Measurements from ENCODE around the gene TMEM129.

TMEM129 gene

DNA sequence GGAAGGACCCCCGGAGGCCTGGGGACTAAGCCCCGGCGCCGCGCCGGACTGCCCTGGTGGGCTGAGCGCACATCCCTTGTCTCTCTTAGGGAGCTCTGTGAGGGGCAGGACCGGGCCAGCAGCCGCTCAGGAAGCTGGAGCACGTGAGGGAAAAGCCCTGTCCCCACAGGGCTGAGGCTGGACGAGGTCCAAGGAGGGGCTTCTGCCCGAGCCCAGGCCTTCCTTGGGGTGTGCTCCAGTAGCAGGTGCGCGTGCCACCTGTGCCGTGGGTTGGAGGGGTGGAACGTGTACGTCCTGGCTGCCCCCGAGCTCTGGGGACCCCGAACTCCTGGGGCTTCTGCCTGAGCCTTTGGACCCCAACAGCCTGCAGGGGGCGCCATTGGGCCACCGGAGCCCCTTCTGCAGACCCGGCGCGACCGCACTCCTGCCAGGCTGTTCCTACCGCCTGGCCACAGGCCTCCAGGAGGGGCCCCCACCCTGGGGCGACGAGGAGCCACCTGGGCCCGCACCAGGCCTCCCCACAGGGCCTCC lies 27.4 kb upstream of the TMEM129 start:
- no peak overlapping the region for H3K9ac ChIP-seq (ENCODE audit: low read depth, low read length)
- H3K36me3 ChIP-seq (ENCODE audit: insufficient read depth, low read length): peaks cover 12% of the 10 kb centered on the region
- no peaks in the 10 kb centered on the region for H3K9me3 ChIP-seq (replicated peaks; ENCODE audit: low read length)
- peak overlapping the region; percentile 37 for H3K4me2 ChIP-seq (ENCODE audit: low read length)
- H3K4me1 ChIP-seq (ENCODE audit: control insufficient read depth, insufficient read depth, low read length): no peaks in the 10 kb centered on the region
- no peak overlapping the region for H3K4me3 ChIP-seq (ENCODE audit: low read length)
- no peaks in the 10 kb centered on the region for H3K27me3 ChIP-seq (ENCODE audit: control insufficient read depth, insufficient read depth, low read length)

DNA sequence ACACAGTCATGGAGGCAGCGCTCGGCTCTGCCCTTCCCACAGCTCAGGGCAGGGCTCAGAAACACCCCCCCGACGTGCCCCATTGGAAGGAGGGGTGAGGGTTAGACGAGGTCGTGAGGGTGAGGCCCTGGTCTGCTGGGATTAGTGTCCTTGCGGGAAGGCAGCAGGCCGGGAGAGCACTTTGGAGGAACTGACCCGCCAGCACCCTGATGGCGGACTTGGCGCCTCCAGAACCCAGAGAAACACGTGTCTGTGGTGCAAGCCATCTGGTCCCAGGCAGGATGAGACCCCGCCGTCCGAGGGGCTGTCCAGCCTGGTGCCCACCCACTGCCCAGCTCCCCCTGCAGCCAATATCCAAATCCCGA lies 26.5 kb upstream of the TMEM129 start:
- Histone ChIP-seq H3K4me3 (ENCODE audit: low read length) (no peak overlapping the region), H3K9me3 (replicated peaks; ENCODE audit: low read length) (no peaks in the 10 kb centered on the region), H3K9ac (ENCODE audit: low read depth, low read length) (no peak overlapping the region), H3K4me2 (ENCODE audit: low read length) (no peak overlapping the region), H3K36me3 (ENCODE audit: insufficient read depth, low read length) (peaks cover 14% of the 10 kb centered on the region), H3K4me1 (ENCODE audit: control insufficient read depth, insufficient read depth, low read length) (no peaks in the 10 kb centered on the region), H3K27me3 (ENCODE audit: control insufficient read depth, insufficient read depth, low read length) (no peaks in the 10 kb centered on the region)

DNA sequence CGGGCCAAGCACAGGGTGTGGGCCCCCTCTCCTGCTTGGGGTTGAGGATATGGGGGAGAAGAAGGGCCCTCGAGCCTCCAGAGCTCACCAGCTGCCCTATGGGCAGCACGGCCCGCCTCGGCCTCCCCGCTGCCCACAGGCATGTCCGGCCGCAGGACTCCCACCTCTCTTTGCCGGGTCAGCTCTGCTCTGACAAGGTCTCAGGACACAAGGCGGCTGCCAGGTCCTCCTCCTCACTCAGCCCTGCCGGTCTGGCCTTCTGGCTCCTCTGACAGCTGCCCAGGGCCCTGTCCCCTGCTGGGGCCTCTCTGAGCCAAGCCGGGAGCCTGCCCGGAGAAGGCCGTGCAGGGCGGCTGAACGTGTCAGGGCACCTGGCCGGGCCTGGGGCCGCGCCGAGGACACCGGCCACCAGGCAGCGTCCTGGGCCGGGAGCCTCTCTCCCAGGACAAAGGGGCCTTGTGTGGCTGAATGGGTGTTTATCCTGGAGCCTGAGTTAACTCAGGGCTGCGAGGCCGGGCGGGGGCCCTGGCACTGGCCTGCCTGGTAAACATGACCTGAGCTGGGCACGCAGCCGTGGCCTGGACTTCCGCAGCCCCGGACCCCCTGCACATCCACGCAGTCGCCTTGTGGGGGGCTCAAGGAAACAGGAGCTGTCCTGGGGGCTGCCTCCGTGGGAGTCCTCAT lies 25.9 kb upstream of the TMEM129 start:
- no peaks in the 10 kb centered on the region for H3K27me3 ChIP-seq (ENCODE audit: control insufficient read depth, insufficient read depth, low read length)
- no peak overlapping the region for H3K4me3 ChIP-seq (ENCODE audit: low read length)
- H3K36me3 ChIP-seq (ENCODE audit: insufficient read depth, low read length): peaks cover 18% of the 10 kb centered on the region
- no peak overlapping the region for H3K9ac ChIP-seq (ENCODE audit: low read depth, low read length)
- H3K9me3 ChIP-seq (replicated peaks; ENCODE audit: low read length): no peaks in the 10 kb centered on the region
- H3K4me2 ChIP-seq (ENCODE audit: low read length): no peak overlapping the region
- no peaks in the 10 kb centered on the region for H3K4me1 ChIP-seq (ENCODE audit: control insufficient read depth, insufficient read depth, low read length)

DNA sequence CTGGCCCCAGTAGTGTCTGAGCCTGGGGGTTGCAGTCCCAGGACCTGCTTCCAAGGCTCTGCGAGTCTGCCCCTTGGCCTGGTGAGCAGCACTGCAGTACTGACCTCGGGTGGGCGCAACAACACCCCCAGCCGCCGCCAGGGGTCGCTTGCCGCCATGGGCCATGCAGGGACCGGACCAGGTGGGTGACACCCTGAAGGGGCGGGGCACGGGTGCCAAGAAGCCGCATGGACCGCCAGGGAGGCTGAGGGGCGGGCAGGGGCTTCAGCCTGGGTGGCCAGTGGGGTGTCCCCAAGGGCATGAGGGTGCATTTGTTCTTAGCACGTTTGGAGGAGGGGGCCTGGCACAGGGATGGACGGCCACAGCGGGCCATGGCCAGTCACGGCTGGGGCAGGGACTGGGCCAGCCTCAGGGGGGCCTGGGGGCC lies 25.2 kb upstream of the TMEM129 start:
- no peak overlapping the region for H3K4me2 ChIP-seq (ENCODE audit: low read length)
- H3K9me3 ChIP-seq (replicated peaks; ENCODE audit: low read length): no peaks in the 10 kb centered on the region
- no peaks in the 10 kb centered on the region for H3K27me3 ChIP-seq (ENCODE audit: control insufficient read depth, insufficient read depth, low read length)
- no peaks in the 10 kb centered on the region for H3K4me1 ChIP-seq (ENCODE audit: control insufficient read depth, insufficient read depth, low read length)
- no peak overlapping the region for H3K9ac ChIP-seq (ENCODE audit: low read depth, low read length)
- H3K4me3 ChIP-seq (ENCODE audit: low read length): no peak overlapping the region
- peaks cover 24% of the 10 kb centered on the region for H3K36me3 ChIP-seq (ENCODE audit: insufficient read depth, low read length)

DNA sequence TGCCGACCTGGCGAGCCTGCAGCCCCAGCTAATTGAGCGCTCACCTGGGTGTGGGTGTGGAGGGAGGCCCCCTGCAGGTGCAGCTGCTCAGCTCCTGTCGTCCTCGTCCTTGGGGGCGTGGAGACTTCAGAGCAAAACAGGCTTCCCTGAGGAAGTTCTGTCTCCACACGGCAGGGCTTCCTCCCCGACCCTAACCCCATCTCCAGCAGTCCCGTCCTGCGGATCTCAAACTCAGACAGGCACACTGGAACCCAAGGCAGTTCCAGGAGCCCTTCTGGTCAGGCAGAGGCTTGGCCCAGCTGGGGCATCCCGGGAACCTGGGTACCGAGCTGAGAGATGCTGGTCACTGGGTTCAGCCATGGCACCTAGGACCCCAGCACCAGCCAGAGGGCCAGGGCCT lies 24.6 kb upstream of the TMEM129 start:
- Histone ChIP-seq H3K4me1 (ENCODE audit: control insufficient read depth, insufficient read depth, low read length) (no peaks in the 10 kb centered on the region), H3K9me3 (replicated peaks; ENCODE audit: low read length) (no peaks in the 10 kb centered on the region), H3K4me2 (ENCODE audit: low read length) (no peak overlapping the region), H3K9ac (ENCODE audit: low read depth, low read length) (no peak overlapping the region), H3K4me3 (ENCODE audit: low read length) (no peak overlapping the region), H3K36me3 (ENCODE audit: insufficient read depth, low read length) (peaks cover 30% of the 10 kb centered on the region), H3K27me3 (ENCODE audit: control insufficient read depth, insufficient read depth, low read length) (no peaks in the 10 kb centered on the region)

DNA sequence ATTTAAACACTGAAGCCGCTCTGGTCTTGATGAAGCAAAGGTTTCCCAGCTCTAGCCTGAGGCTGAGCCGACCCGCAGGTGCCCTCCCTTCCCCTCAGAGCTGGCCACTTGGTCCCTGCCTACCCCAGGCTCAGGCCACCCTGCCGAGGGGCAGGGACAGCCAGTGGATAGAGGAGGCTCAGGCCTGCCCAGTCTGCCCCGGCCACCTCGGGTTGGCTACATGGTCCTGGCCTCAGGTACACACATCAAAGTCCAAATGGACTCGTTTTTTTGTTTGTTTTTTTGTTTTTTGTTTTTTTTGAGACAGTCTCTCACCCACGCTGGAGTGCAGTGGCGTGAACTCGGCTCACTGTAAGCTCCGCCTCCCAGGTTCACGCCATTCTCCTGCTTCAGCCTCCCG lies 24.0 kb upstream of the TMEM129 start:
- Histone ChIP-seq H3K27me3 (ENCODE audit: control insufficient read depth, insufficient read depth, low read length) (no peaks in the 10 kb centered on the region), H3K9ac (ENCODE audit: low read depth, low read length) (no peak overlapping the region), H3K4me3 (ENCODE audit: low read length) (no peak overlapping the region), H3K4me2 (ENCODE audit: low read length) (no peak overlapping the region), H3K9me3 (replicated peaks; ENCODE audit: low read length) (no peaks in the 10 kb centered on the region), H3K4me1 (ENCODE audit: control insufficient read depth, insufficient read depth, low read length) (no peaks in the 10 kb centered on the region), H3K36me3 (ENCODE audit: insufficient read depth, low read length) (peaks cover 35% of the 10 kb centered on the region)

DNA sequence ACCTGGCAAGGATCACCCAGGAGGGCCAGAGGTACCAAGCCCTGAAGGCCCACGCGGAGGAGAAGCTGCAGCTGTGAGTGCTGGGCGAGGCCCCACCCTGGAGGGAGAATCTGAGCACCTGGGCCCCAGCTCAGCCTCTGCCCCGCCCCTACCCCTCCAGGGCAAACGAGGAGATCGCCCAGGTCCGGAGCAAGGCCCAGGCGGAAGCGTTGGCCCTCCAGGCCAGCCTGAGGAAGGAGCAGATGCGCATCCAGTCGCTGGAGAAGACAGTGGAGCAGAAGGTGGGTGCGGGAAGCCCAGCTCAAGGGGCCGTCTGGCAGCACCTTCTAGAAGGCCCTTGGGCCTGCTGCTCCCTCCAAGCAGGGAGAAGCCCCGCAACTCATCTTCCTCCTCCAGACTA lies 23.4 kb upstream of the TMEM129 start:
- Histone ChIP-seq H3K27me3 (ENCODE audit: control insufficient read depth, insufficient read depth, low read length) (no peaks in the 10 kb centered on the region), H3K4me1 (ENCODE audit: control insufficient read depth, insufficient read depth, low read length) (no peaks in the 10 kb centered on the region), H3K9me3 (replicated peaks; ENCODE audit: low read length) (no peaks in the 10 kb centered on the region), H3K4me3 (ENCODE audit: low read length) (no peak overlapping the region), H3K9ac (ENCODE audit: low read depth, low read length) (no peak overlapping the region), H3K36me3 (ENCODE audit: insufficient read depth, low read length) (peaks cover 36% of the 10 kb centered on the region), H3K4me2 (ENCODE audit: low read length) (no peak overlapping the region)

DNA sequence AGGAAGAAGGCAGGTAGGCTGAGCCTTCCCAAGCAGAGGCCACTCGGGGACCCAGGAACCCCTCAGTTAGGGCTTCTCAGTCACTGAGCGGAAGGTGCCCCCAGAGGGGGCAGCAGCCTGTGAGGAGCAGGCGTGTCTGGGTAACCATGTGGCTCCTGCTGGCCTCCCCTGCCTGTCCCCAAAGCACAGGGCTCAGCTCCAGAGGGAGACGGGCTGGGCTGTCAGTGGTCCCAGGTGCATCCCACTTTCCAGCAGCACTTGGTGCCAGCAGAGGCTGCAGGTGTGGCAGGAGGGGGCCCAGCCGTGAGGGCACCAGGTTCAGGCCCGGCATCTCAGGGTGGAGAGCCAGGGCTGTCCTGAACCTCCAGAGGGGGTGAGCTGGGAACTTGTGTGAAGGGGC lies 22.9 kb upstream of the TMEM129 start:
- H3K9me3 ChIP-seq (replicated peaks; ENCODE audit: low read length): no peaks in the 10 kb centered on the region
- H3K4me1 ChIP-seq (ENCODE audit: control insufficient read depth, insufficient read depth, low read length): no peaks in the 10 kb centered on the region
- H3K4me3 ChIP-seq (ENCODE audit: low read length): no peak overlapping the region
- no peak overlapping the region for H3K4me2 ChIP-seq (ENCODE audit: low read length)
- no peaks in the 10 kb centered on the region for H3K27me3 ChIP-seq (ENCODE audit: control insufficient read depth, insufficient read depth, low read length)
- H3K9ac ChIP-seq (ENCODE audit: low read depth, low read length): no peak overlapping the region
- peaks cover 36% of the 10 kb centered on the region for H3K36me3 ChIP-seq (ENCODE audit: insufficient read depth, low read length)

DNA sequence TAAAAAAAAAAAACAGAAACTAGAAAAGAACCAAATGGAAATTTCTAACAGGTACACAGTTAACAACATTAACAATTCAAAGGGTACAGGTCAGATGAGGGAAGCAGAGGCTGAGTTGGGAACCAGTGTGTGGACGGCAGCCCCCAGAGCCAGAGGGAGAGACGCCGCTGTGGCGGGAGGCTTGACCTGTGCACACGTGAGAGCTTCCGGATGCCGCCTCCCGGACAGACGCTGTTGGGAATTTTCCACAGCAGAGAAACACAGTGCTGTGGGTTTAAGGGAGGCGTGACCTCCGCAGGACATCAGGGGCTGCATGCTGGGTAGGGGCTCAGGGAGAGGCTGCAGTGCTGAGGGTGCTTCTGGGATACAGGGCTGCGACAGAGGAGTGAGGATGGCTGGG lies 22.4 kb upstream of the TMEM129 start:
- Histone ChIP-seq H3K36me3 (ENCODE audit: insufficient read depth, low read length) (peaks cover 39% of the 10 kb centered on the region), H3K4me2 (ENCODE audit: low read length) (no peak overlapping the region), H3K4me3 (ENCODE audit: low read length) (no peak overlapping the region), H3K4me1 (ENCODE audit: control insufficient read depth, insufficient read depth, low read length) (no peaks in the 10 kb centered on the region), H3K27me3 (ENCODE audit: control insufficient read depth, insufficient read depth, low read length) (no peaks in the 10 kb centered on the region), H3K9ac (ENCODE audit: low read depth, low read length) (no peak overlapping the region), H3K9me3 (replicated peaks; ENCODE audit: low read length) (no peaks in the 10 kb centered on the region)

DNA sequence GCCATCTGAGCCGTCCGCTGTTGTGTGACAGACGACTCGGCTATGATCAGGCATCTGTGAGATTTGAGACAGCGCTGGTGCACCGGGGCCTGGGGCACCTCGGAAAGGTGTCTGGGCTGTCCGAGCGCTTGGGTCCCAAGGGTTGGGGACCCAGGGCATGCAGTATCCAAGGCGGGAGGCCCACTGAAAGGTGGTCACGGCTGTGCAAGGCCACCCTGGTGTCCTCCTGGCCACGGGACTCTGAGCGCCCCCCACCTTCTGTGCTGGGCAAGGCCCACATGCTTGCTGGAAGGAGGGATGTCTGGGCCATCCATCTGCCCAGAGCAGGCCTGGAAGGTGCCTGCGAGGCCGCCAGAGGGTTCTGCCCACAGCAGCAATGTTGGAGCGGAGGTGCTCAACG lies 20.1 kb upstream of the TMEM129 start:
- Histone ChIP-seq H3K36me3 (ENCODE audit: insufficient read depth, low read length) (peaks cover 54% of the 10 kb centered on the region), H3K4me2 (ENCODE audit: low read length) (no peak overlapping the region), H3K27me3 (ENCODE audit: control insufficient read depth, insufficient read depth, low read length) (no peaks in the 10 kb centered on the region), H3K9ac (ENCODE audit: low read depth, low read length) (no peak overlapping the region), H3K9me3 (replicated peaks; ENCODE audit: low read length) (peaks cover 10% of the 10 kb centered on the region), H3K4me1 (ENCODE audit: control insufficient read depth, insufficient read depth, low read length) (no peaks in the 10 kb centered on the region), H3K4me3 (ENCODE audit: low read length) (no peak overlapping the region)

DNA sequence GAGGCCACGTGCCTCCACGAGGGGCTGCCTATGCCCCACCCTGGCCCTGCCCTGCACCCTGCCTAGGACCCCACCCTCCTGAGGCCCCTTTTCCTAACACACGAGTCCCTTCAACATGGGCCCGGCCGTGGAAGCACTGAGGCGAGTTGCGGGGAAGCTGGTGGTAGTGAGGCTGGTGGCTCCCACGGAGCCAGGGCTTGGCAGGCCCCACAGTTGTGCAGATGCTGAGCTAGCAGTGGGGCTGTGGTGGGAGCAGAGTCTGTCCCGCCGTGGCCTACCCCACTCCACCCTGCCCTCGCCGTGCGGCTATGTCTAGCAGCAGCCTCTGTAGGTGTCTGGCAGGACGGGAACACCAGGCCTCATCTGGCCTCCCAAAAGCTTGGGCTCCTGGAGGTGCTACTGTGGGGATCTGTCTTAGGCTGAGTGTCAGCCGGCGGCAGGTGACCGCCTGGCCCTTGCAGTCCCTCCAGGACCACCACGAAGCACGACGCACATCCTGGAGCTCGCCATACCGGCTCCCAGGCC lies 19.0 kb upstream of the TMEM129 start:
- no peak overlapping the region for H3K4me3 ChIP-seq (ENCODE audit: low read length)
- H3K9me3 ChIP-seq (replicated peaks; ENCODE audit: low read length): peaks cover 10% of the 10 kb centered on the region
- H3K27me3 ChIP-seq (ENCODE audit: control insufficient read depth, insufficient read depth, low read length): no peaks in the 10 kb centered on the region
- H3K36me3 ChIP-seq (ENCODE audit: insufficient read depth, low read length): peaks cover 62% of the 10 kb centered on the region
- H3K9ac ChIP-seq (ENCODE audit: low read depth, low read length): no peak overlapping the region
- no peaks in the 10 kb centered on the region for H3K4me1 ChIP-seq (ENCODE audit: control insufficient read depth, insufficient read depth, low read length)
- H3K4me2 ChIP-seq (ENCODE audit: low read length): no peak overlapping the region

DNA sequence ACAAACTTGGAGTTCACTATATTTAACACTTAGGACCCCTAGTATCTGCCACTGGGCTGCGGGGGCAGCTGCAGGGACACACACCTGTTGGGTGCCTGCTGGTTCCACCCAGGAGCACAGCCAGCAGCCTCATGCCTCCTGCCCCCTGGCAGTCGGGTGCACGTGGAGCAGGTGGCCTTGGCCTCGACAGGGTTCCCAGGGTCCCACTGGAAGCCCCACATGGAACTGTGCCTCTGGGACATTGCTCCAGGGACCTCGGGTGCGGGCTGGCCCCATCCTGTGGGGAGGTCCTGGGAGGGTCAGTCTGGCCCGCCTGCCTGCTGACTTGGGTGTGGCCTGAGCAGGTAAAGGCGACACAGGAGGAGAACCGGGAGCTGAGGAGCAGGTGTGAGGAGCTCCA lies 18.2 kb upstream of the TMEM129 start:
- H3K9ac ChIP-seq (ENCODE audit: low read depth, low read length): no peak overlapping the region

More for the DNA sequence above, 18.2 kb upstream of the TMEM129 start:
- H3K4me2 ChIP-seq (ENCODE audit: low read length): no peak overlapping the region
- no peak overlapping the region for H3K4me3 ChIP-seq (ENCODE audit: low read length)
- no peaks in the 10 kb centered on the region for H3K27me3 ChIP-seq (ENCODE audit: control insufficient read depth, insufficient read depth, low read length)
- peaks cover 59% of the 10 kb centered on the region for H3K36me3 ChIP-seq (ENCODE audit: insufficient read depth, low read length)
- H3K4me1 ChIP-seq (ENCODE audit: control insufficient read depth, insufficient read depth, low read length): no peaks in the 10 kb centered on the region
- peaks cover 10% of the 10 kb centered on the region for H3K9me3 ChIP-seq (replicated peaks; ENCODE audit: low read length)
